Skeletal muscle cell (primary cell): ENCODE data around the gene ST6GALNAC6.

Experiments
- DNase-seq: peaks from one replicate; pipeline ENCODE4 v3.0.0-alpha.2; 2010; ENCODE audit warnings: low read depth
- H3K4me3 ChIP-seq: 2 replicates; pipeline ENCODE4 v1.5.1; 2011; ENCODE audit warnings: low read depth, mild to moderate bottlenecking, control low read depth, low read length, moderate library complexity

Gene ST6GALNAC6

GRCh38 chr9:127935765-127936221 is 36.4 kb upstream of the ST6GALNAC6 start:
- H3K4me3 ChIP-seq: no peak overlapping the region
- DNase-seq: no peak

DNA sequence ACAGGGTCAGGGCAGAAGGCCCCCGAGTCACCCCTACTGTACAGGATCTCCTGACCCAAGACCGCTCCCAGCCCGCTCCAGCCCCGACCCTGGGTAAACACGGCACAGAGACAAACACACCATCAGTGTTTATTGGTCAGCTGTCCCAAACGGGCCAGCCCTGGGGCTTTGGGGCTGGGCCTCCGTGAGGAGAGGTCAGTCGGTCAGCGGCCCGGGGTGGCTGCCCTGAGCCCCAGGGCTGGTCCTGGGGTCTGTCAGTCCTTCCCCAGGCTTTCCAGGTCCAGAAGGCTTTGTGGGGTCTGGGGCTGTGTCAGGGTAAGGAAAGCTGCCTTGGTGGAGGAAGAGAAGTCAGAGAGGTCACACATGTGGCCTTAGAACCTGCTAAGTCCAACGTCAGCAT is 35.6 kb upstream of the ST6GALNAC6 start:
- no peak overlapping the region for H3K4me3 ChIP-seq
- no peak for DNase-seq

GRCh38 chr9:127934248-127934647 is 34.8 kb upstream of the ST6GALNAC6 start:
- no peak overlapping the region for H3K4me3 ChIP-seq
- DNase-seq: no peak

DNA sequence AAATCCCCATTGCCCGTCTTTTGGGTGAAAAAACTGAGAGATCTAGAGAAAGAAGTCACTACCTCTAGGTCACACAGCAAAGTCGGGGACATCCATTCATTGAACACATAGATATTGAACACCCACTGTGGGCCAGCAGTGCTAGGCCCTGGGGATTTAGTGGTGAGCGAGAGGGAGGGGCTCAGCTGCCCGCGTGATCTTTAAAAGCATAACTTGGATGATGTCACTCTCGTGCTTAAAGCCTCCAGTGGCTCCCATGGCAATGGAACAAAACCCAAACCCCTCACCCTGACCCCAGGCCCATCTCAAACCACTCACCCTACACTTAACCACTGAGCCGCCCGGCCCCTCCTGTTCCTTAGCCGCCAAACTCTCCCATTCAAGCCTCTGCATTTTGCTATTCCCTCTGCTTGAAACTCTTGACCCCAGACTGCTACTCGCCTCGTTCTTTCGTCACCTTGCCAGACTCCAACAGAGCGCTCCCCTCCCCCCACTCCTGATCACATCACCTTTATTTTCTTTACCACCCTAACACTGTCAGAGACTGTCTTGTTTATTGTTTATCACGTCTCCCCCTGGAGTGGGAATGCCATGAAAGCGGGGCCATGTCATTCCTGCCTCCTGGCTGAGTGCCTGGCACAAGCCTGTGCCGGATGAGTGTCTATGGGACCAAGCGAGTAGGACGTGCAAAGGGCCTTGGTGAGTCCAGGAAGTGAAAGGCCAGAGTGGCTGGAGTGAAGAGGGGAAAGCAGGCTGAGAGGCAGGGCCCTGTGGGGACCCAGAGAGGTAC is 31.9 kb upstream of the ST6GALNAC6 start:
- peak overlapping the region; percentile 56 for H3K4me3 ChIP-seq
- DNase-seq: peak; percentile 74

DNA sequence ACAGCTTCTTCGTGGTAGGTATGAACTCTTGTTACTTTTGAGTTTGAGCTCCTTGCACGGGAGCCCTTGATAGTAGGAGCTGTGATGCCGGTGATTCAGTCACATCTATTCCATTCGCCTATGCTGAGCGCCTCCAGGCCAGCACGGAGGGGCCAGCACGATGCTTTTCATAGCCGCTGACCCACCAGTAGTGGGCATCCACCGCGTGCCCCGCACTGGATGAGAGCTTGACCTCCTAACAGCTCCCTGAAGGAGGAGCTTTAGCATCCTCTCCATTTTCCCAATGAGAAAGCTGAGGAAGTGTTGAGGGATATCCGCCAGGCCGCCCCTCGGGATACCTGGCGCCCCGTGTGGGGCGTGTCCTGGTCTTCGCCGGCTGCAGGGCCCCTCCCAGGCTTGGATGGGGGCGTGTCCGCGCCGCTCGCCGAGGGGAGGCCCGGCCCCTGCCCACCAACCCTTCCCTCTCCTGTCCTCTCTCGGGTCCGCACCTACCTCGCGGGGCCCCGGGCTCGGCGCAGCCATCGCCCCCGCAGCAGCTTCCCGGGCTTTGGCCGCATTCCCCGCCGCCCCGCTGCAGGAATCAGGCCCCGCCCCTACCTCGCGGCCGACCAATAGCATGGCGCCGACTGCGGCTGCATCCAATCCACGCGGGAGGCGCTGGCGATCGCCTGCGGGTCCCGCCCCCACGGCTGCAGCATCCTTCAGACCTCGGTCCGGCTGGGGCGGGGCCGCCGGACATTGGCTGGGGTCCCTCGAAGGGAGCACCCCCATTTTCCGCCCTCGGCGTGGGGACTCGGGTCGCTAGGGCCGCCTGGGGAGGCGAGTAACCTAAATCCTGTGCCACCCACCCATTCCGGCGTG is 31.1 kb upstream of the ST6GALNAC6 start, which contains the start of gene PIP5KL1:
Gene PIP5KL1, minus strand, starts transcription at position 547 of the 861 bp plus-strand sequence. Its CDS starts 25 bp downstream, at position 522.
- DNase-seq: peak; percentile 63

DNA sequence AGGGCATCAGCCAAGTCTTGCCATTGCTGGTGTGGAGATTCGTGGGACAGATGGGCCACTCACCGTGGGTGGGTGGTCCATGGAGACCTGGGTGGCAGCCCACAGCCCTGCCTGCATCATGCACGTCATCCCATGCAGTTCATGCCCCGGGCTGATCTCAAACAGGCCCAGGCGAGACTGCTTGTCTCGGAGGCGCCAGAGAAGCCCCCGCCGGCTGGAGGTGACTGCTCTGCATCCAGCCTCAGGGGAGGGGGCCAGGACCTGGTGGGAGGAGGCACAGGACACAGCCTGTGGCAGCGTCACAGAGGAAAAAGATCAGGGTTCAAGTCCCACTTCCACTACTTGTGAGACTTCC is 30.2 kb upstream of the ST6GALNAC6 start:
- DNase-seq: no peak
- no peak overlapping the region for H3K4me3 ChIP-seq

More for the DNA sequence above, 31.1 kb upstream of the ST6GALNAC6 start, which contains the start of gene PIP5KL1:
- peak within 1 kb of the TSS; percentile 56 for H3K4me3 ChIP-seq

DNA sequence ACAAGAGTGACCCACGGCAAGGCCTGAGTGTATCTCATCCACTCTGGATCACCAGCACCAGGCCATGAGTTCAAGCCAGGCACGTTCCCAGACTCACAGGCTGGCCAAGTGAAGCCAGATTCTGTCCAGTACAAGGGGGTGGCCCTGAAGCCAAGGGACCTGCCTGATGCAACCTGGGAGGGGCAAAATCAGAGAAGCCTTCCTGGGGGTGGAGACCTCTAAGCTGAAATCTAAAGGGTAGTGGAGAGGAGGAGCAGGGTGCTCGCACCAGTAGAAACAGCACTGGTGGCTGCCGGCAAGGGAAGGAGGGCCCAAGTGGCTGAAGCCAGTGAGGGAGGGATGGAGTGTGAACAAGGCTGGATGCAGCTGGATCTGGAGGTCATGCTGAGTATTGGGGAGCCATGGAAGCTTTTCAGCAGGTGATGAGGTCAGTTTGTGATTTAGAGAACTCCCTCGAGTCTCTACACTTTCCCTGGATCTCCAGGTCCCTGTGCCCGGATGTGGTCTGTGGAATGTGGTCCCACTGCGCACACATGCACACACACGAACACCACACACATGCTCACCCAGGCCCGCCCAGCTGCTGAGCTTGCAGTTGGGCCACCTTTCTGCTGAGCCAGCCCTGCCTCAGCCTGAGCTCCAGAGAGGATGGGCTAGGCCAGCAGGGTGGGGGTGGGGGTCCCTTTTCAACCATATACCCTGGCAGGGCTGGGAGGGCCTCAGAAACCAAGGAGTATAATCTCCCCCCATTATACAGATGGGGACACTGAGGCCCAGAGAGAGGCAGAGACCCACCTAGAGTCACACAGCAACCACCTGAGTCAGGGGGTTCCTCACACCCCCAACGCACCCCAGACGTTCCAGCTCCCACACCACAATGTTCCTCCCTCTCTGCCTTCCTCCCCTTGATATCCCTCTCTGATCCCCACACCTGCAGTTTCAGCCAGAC is 29.5 kb upstream of the ST6GALNAC6 start:
- DNase-seq: no peak
- H3K4me3 ChIP-seq: no peak overlapping the region

DNA sequence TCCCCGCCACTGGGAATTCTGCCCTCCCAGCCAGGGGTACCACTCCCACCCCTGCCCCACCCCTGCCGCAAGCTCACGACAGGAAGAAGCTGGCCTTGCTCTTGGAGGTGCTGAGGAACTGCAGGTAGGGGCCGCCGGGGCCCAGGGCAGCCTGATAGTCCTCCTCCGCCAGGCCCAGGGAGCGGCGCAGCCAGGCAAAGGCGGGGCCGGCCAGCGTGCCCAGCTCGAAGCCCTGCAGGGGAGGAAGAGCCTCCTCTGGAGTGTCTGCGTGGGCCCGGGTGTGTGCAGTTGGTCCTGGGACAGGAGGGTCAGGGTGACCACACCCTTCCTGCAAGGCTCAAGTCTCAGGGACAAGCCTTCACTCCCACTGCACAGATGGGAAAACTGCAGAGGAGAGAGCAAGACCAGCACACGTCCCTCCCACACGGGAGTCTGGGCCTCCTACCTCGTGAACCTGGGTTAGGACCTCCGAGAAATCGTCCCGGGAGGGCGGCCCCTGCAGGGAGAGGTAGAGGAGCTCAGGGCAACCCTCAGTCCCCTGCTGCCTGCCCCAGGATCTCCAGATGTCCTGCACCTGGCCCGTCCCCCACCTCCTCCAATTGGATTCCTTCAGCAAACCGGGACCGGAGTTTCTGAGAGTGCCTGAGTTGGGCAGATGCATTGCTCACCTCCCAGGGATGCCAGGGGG is 28.7 kb upstream of the ST6GALNAC6 start:
- H3K4me3 ChIP-seq: no peak overlapping the region
- no peak for DNase-seq

DNA sequence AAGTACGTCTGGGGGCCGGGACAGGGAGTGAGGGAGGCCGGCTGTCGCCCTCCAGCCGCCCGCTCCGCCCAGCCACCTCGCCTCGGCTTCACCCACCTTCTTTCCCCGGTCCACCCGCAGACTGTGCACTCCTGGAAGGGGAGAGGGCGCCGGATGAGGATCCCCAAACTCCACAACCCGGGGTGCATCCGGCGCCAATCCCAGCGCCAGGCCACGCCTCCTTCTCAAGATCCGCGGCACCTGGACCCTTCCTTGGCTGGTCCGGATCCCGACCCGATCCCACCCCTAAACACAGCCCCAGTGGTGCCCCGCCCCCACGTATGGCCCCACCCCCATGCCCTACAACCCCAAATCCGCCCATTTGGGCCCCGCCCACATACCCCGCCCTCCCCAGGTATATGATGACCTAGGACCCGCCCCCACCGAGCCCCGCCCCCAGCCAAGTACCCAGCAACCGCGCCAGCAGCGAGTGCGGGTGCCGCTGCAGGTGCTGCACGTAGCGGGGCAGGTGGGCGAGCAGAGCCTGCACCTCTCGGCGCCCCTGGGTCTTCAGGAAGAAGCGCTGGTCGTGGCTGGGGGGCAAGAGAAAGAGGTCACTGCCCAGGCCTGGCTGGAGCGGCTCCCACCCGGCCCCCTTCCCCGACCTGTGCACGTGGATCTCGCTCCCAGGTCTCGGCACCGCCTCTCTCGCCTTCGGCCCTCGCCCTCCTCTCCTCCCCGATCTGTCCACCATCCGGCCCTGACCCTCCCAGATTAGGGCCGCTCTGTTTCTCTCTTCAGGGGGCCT is 28.0 kb upstream of the ST6GALNAC6 start:
- peak overlapping the region; percentile 30 for H3K4me3 ChIP-seq
- no peak for DNase-seq

- DNase-seq: no peak
- peak overlapping the region; percentile 30 for H3K4me3 ChIP-seq
Observed at GRCh38 chr9:127926906-127927200, 27.4 kb upstream of the ST6GALNAC6 start.

GRCh38 chr9:127925959-127926905 is 26.8 kb upstream of the ST6GALNAC6 start:
- peak overlapping the region; percentile 30 for H3K4me3 ChIP-seq
- no peak for DNase-seq

DNA sequence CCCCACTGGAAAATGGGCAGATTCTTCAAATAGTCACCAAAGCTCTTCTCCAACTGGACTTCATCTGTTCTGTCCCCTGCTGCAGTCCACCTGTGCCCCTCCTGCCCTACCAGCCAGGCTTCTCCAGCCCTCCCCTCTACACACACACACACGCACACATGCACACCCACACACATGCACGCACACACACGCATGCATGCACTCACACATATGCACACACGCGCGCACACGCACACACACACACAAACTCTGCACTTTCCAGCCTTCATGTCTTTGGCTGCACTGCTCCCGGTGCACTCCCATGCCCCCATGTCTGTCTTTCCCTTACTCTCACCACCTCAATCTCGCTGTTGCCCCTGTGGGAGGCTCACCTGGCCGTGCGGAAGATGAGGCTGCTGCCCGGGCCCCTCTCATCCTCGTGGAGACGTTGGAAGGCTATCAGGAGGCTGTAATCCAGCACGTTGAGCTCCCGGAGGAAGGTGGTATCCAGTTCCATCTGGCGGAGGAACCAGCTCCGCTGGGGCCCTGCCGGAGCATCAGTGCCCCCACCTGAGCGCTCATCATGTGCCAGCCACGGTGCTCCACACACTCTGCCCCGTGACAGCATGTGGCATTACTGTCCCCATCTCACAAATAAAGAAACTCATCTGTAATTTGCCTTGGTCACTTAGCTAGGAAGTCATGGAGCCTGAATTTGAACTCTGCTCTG is 25.5 kb upstream of the ST6GALNAC6 start:
- DNase-seq: no peak
- no peak overlapping the region for H3K4me3 ChIP-seq

DNA sequence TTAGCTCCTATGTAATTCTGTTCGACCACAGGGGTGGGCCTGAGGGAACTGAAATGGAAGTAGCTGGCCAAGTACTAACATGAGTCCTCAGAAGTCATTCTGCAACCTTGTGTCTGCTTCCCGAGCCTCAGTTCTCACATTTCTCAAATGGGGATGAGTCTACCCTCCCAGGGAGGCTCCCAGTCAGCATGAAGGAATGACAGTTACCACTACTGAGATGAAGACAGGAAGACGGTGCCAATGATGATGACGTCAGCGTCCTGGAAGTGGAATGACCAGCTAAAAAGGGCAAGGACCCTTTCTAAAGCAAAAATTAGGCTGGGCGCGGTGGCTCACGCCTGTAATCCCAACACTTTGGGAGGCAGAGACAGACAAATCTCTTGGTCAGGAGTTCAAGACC is 24.4 kb upstream of the ST6GALNAC6 start:
- no peak overlapping the region for H3K4me3 ChIP-seq
- peak; percentile 99 for DNase-seq

DNA sequence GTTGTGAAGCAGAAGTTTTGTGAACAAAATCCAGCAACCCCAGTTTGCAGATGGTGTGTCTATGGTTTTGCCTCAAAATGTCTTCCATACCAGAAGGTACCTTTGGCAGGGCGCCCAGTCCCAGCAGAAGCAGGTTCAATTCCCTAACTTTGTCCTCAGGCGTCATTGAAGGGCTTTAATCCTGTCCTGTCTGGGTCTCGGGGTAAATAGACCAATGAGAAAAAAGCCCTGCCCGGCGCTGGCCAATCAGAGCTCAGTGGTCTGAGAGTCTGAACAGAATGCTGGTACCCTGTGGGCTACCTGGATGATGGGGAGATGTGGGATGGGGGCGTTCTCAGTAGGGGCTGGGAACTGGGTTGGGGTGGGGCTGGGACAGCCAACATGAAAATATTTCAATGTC is 23.6 kb upstream of the ST6GALNAC6 start:
- no peak for DNase-seq
- no peak overlapping the region for H3K4me3 ChIP-seq

- H3K4me3 ChIP-seq: peak overlapping the region; percentile 5
- DNase-seq: no peak
Observed at GRCh38 chr9:127921557-127922120, 22.2 kb upstream of the ST6GALNAC6 start.

- DNase-seq: no peak
Observed at GRCh38 chr9:127920794-127921193, 21.4 kb upstream of the ST6GALNAC6 start.

More at GRCh38 chr9:127920794-127921193, 21.4 kb upstream of the ST6GALNAC6 start:
- no peak overlapping the region for H3K4me3 ChIP-seq
